Tongue (tissue), 2 donors: ENCODE data around the gene KDM6B. TPM values are rescaled to one million over a fixed set of nuclear protein-coding genes. Genes with fewer than 3 reads are reported as not detected.
A peak's percentile ranks its signal among the peaks of the same experiment; 100 is the strongest.
"Not testable (repeated sequence)": the region's sequence is repeated elsewhere in the genome, so short reads cannot be mapped to it uniquely, and the experiment has no call there.

Source experiments
- DNase-seq: peaks from one replicate; pipeline ENCODE4 v3.0.0-alpha.2; 2015
- total RNA-seq: library from RNA; depleted of rRNA; stranded (reverse); fragments of >200 nt; gene quantifications from one replicate; pipeline ENCODE4 v1.2.3, GENCODE V29; 2014

The KDM6B gene
- total RNA-seq, 1 donor from 2014 or later = 8.4 TPM

GRCh38 chr17:7852262-7852670 lies 18.2 kb downstream of the KDM6B start:
- no peak for DNase-seq

GRCh38 chr17:7852919-7853690 lies 19.1 kb downstream of the KDM6B start:
- DNase-seq = no peak

- DNase-seq = no peak
Measured at GRCh38 chr17:7853691-7854038, 19.6 kb downstream of the KDM6B start.

GRCh38 chr17:7854078-7854777 lies 20.2 kb downstream of the KDM6B start:
- DNase-seq = no peak

GRCh38 chr17:7854851-7855659 lies 21.0 kb downstream of the KDM6B start, which contains the start of gene TMEM88:
TMEM88 (plus strand) TSS chr17:7855066; CDS start chr17:7855075, 9 bp downstream.
- peak; percentile 74 for DNase-seq

GRCh38 chr17:7855660-7856010 lies 21.6 kb downstream of the KDM6B start:
- DNase-seq = peak; percentile 41

GRCh38 chr17:7856011-7856810 lies 22.2 kb downstream of the KDM6B start:
- DNase-seq = peak; percentile 50

GRCh38 chr17:7856811-7857712 lies 23.0 kb downstream of the KDM6B start, which contains the start of gene NAA38:
NAA38 (minus strand) TSS chr17:7857559; CDS start chr17:7857463, 96 bp downstream.
- DNase-seq = peak; percentile 100

GRCh38 chr17:7857713-7858521 lies 23.9 kb downstream of the KDM6B start, which contains the start of gene CYB5D1:
CYB5D1 (plus strand) TSS chr17:7858003; CDS start chr17:7858135, 132 bp downstream.
- DNase-seq = peak; percentile 98

- DNase-seq = peak; percentile 50
Measured at GRCh38 chr17:7858522-7858810, 24.4 kb downstream of the KDM6B start.

- DNase-seq = no peak
Measured at GRCh38 chr17:7859028-7859427, 25.0 kb downstream of the KDM6B start.

- peak; percentile 87 for DNase-seq
Measured at GRCh38 chr17:7862692-7863437, 28.8 kb downstream of the KDM6B start.

GRCh38 chr17:7864384-7864783 lies 30.4 kb downstream of the KDM6B start:
- not testable (repeated sequence) for DNase-seq

- no peak for DNase-seq
Measured at GRCh38 chr17:7864995-7865650, 31.1 kb downstream of the KDM6B start.

GRCh38 chr17:7867881-7868329 lies 33.9 kb downstream of the KDM6B start:
- DNase-seq = no peak

- DNase-seq = no peak
Measured at GRCh38 chr17:7873051-7873450, 39.0 kb downstream of the KDM6B start.

GRCh38 chr17:7875804-7876370 lies 41.9 kb downstream of the KDM6B start:
- no peak for DNase-seq

GRCh38 chr17:7878234-7878633 lies 44.2 kb downstream of the KDM6B start:
- no peak for DNase-seq
